GM21528 (cell line): ENCODE measurements around the gene TGFA.
A peak's percentile ranks its signal among the peaks of the same experiment; 100 is the strongest.

Experiments used
- ATAC-seq: cut with Tn5 transposase; IDR thresholded peaks from one replicate; pipeline ENCODE4 v1.9.1; 2021; ENCODE audit warnings: mild to moderate bottlenecking, moderate library complexity; ENCODE audit not compliant: unreplicated experiment, low FRiP score

TGFA gene

GRCh38 chr2:70554338-70554892, 789 bp upstream of the TGFA start:
- ATAC-seq: no peak

GRCh38 chr2:70553334-70553583, 367 bp downstream of the TGFA start:
- peak; percentile 15 for ATAC-seq

- ATAC-seq: no peak
These were observed 909 bp downstream of the TGFA start for GRCh38 chr2:70552501-70553333.

- no peak for ATAC-seq
These were observed 2.5 kb downstream of the TGFA start for GRCh38 chr2:70551167-70551566.

- no peak for ATAC-seq
These were observed 3.7 kb downstream of the TGFA start for GRCh38 chr2:70549962-70550361.

DNA sequence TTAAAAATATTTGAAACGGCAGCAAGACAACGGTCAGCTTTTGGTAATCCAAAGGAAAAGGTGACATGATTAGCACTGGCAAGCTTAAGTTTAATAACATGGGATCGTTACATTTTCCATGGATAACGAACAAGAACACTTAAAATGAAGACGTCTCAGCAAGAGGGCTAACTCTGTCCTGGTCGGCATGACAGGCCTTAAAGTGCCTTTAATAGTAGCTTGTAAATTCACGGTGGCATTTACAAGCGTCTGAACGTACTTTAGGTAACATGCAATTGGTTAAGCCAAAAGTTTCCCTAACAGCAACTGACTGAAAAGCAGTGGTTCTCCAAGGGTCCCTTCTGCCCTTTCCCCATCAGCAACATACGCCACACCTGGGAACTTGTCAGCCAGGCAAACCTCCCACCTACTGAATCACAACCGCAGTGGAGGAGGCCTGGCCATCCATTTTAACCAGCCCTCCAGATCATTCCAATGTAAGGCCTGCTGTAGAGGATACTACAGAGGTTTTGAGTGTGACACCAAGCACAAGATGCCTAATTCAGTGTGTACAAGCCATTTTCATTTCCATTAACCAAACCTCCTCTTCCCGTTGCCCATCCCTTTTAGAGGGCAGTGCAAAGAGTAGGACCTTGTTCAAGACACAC, 4.4 kb downstream of the TGFA start:
- no peak for ATAC-seq

DNA sequence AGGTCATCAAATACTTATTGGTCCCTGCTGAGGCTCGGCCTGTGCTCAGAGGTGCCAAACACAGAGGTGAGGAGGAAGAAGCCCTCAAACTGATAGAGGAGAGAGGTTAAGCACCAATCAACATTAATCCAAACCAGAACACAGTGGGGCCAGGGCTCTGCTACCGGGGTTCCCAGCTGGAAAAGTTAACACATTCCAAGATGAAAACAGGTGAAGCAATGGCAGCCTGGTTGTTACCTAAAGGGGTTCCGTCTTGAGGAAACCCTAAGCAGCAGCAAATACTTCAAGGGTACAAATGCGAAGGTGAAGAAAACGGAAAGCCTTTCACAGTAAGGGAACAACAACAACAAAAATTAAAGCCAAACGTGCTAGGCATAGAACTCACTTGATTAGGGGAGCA, 5.4 kb downstream of the TGFA start:
- ATAC-seq: no peak

DNA sequence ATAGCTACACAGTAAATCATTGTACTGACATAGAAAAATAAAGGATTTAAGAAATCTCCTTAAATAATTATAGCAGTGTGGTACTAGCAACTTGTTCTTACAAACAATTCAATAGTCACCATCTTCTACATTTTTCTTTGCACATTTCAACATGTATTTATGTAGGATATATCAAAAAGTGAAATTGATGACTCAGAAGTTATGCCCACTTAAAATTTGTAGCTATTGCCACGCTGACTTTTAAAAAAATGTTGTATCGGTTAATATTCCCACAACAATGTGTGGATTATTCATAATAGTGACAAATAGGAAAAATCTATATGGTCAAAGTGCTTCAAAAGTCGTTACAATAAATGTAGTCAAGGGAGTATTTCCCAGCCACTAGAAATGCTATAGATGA, 6.7 kb downstream of the TGFA start:
- no peak for ATAC-seq

DNA sequence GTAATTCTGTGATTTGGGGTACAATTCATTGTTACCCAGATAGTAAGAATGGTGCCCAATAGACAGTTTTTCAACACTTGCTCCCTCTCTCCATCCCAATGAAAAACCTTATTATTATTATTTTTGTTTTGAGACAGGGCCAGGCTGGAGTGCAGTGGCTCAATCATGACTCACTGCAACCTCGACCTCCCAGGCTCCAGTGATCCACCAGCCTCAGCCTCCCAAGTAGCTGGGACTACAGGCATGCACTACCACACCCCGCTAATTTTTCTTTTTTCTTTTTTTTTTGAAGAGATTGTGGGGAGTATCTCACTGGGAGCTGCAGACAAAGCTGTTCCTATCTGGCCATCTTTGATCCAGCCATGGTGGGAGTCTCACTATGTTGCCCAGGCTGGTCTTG, 7.2 kb downstream of the TGFA start:
- no peak for ATAC-seq

GRCh38 chr2:70541481-70542020, 12.1 kb downstream of the TGFA start:
- ATAC-seq: no peak

- ATAC-seq: no peak
These were observed 15.8 kb downstream of the TGFA start for GRCh38 chr2:70537840-70538239.

- no peak for ATAC-seq
These were observed 17.0 kb downstream of the TGFA start for GRCh38 chr2:70536517-70537055.

- no peak for ATAC-seq
These were observed 18.1 kb downstream of the TGFA start for GRCh38 chr2:70535573-70535972.

DNA sequence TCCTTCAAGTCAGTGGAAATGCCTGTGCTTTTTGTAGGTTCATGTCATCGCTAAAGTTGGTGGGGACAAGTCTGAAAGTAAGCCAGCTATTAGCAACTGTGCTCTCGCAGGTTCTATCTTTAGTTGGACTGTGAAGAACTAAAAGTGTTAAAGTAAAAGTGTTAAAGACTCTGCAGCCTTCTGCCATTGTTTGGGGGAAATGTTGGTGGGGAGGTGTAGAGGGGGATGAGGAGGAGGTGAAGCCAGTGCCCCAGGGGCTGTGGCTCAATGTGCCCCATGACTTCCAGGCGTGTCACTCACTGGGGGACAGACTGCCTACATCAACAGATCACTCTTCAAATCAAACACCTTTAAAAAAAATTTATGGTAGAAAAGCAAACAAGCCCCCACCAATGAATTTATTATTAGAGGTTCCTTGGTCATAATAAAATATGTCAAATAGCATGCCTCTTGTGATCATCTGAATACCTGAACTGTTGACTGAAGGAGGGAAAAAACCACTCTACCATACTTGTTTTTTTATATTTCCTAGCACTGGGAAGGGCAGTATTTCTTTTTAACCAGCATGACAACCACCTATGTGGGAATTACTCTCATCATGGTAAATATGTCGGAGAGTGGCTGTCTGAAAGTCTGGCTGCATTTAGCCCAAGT, 19.3 kb downstream of the TGFA start:
- ATAC-seq: no peak

DNA sequence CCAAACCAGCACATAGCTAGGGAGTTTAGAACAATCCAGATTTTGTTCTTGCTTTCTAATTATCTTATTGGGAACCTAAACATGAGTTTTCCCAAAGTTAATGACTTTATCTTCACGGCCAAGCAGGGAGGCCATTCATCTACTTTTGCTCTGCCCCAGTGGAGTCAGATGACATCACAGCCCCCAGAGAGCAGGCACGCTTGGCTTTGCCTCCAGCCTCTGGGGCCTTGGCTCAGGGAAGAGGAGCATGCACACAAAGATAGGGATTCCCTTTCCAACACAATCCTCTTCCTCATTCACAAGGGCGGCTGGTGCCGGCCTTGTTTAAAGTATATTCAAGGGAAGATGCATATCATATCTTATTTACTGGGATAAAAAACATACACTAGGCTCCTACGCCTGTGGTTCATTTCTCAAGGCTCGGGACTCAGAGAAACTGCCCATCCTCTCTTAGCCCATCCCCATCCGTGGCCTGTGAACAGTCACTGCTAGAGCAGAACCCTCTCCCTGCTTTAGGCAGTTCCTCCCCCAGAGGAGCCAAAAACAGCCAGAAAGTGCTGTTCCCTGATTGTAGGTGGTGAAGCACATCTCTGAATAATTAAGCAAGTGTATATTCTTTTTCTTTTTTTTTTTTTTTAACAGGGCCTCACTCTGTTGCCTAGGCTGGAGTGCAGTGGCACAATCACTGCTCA, 21.2 kb downstream of the TGFA start:
- ATAC-seq: no peak

- ATAC-seq: no peak
These were observed 22.1 kb downstream of the TGFA start for GRCh38 chr2:70531419-70532086.

- ATAC-seq: no peak
These were observed 24.0 kb downstream of the TGFA start for GRCh38 chr2:70529610-70530009.

DNA sequence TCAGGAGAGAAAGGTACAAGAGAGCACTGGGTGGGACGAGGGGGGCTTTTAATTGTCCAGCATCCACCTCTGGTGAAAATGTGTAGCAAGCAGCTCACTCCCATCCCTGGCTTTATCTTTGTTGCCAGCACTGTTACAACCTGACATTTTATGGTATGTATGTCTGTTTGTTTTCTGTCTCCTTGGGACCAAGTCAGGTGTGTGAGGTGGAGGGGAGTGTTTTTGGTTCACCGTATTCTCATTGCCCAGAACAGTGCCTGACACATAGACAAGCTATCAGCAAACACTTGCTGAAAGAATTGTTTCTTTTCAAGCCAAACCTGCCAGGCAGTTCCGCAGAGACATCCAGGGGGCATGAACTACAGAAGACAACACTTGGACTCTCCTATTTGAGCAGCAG, 24.7 kb downstream of the TGFA start:
- ATAC-seq: no peak

GRCh38 chr2:70528276-70528675, 25.4 kb downstream of the TGFA start:
- no peak for ATAC-seq
